Measurements from ENCODE around the gene SYMPK.

DNA sequence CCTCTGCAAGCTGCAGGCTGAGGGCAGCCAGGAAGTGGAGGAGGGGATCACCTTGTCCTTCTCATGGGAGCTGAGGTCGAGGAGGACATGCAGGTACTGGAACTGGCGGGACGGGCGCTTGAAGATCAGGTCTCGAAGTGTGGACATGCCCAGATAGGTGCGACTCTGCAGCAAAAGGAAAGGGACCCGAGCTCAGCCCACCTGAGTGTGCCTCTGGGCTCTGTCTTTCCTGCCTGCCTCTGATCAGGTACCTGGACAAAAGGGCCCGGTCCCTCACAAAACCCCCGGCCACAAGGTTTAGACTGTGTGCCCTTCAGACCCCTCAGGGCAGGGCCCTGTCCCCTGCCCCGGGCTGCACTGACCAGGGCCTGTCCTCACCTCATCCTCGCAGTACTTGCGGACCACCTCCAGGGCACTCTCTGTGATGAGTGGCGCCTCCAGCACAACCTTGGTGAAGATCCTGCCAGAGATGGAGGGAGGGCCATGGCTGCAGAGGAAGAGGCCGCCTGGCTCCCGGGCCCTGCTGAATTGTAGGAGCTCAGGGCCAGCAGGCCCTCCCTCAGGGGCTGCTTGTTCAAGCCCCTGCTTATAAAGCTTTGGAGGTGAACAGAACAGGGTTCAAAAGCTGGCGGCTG, 35.4 kb downstream of the SYMPK start:
- TF ChIP-seq, protein P1, sequence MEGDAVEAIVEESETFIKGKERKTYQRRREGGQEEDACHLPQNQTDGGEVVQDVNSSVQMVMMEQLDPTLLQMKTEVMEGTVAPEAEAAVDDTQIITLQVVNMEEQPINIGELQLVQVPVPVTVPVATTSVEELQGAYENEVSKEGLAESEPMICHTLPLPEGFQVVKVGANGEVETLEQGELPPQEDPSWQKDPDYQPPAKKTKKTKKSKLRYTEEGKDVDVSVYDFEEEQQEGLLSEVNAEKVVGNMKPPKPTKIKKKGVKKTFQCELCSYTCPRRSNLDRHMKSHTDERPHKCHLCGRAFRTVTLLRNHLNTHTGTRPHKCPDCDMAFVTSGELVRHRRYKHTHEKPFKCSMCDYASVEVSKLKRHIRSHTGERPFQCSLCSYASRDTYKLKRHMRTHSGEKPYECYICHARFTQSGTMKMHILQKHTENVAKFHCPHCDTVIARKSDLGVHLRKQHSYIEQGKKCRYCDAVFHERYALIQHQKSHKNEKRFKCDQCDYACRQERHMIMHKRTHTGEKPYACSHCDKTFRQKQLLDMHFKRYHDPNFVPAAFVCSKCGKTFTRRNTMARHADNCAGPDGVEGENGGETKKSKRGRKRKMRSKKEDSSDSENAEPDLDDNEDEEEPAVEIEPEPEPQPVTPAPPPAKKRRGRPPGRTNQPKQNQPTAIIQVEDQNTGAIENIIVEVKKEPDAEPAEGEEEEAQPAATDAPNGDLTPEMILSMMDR (IDR thresholded peaks at IDR 0.05; ENCODE audit: poor library complexity), result no peak
- TF ChIP-seq EZH2 (IDR thresholded peaks at IDR 0.05; ENCODE audit: borderline replicate concordance) (no peak), EZH2phosphoT487 (IDR thresholded peaks at IDR 0.05; ENCODE audit: low read depth, severe bottlenecking, unreplicated experiment) (no peak)

All from hepatocyte (in vitro differentiated cells).